HL-60 (cell line): ENCODE measurements around the gene SLC5A4.
A peak's percentile ranks its signal among the peaks of the same experiment; 100 is the strongest.

ENCODE experiments used
- DNase-seq, 2 experiments: peaks; one replicate each; pipeline ENCODE4 v3.0.0-alpha.2; 2010 to 2020; ENCODE audit warnings: low read depth in 1 of 2, low spot score in 1 of 2
- H3K27ac ChIP-seq: fragments of 250-450 bp; sonication (Bioruptor Pico); replicated peaks from 2 replicates; pipeline ENCODE4 v1.5.1; 2020; ENCODE audit warnings: mild to moderate bottlenecking, moderate library complexity
- H3K27me3 ChIP-seq: fragments of 250-450 bp; sonication (Bioruptor Pico); 2 replicates; pipeline ENCODE4 v1.5.1; 2021; ENCODE audit warnings: mild to moderate bottlenecking, moderate library complexity; ENCODE audit not compliant: insufficient read depth, poor library complexity, severe bottlenecking
- H3K4me3 ChIP-seq: replicated peaks from 2 replicates; pipeline ENCODE4 v1.5.1; 2011; ENCODE audit warnings: mild to moderate bottlenecking, control low read depth, low read length; ENCODE audit not compliant: insufficient read depth
- GABPA ChIP-seq: IDR thresholded peaks from 2 replicates; pipeline ENCODE4 v1.6.1; 2012; ENCODE audit warnings: low read depth
- POLR2AphosphoS5 ChIP-seq: IDR thresholded peaks from 2 replicates; pipeline ENCODE4 v1.6.1; 2012; ENCODE audit warnings: low read depth
- SPI1 ChIP-seq: IDR thresholded peaks from 2 replicates; pipeline ENCODE4 v1.6.1; 2012; ENCODE audit warnings: low read depth, mild to moderate bottlenecking, borderline replicate concordance
- TF ChIP-seq, protein P1 (sequence below): IDR thresholded peaks from 2 replicates; pipeline ENCODE4 v1.6.1; 2012; ENCODE audit warnings: low read depth; ENCODE audit not compliant: insufficient replicate concordance
- TF ChIP-seq, protein P2 (sequence below): IDR thresholded peaks from one replicate; pipeline ENCODE4 v1.5.1; 2011; ENCODE audit warnings: low read length, control low read depth, inconsistent platforms; ENCODE audit not compliant: insufficient read depth

Gene SLC5A4

DNA sequence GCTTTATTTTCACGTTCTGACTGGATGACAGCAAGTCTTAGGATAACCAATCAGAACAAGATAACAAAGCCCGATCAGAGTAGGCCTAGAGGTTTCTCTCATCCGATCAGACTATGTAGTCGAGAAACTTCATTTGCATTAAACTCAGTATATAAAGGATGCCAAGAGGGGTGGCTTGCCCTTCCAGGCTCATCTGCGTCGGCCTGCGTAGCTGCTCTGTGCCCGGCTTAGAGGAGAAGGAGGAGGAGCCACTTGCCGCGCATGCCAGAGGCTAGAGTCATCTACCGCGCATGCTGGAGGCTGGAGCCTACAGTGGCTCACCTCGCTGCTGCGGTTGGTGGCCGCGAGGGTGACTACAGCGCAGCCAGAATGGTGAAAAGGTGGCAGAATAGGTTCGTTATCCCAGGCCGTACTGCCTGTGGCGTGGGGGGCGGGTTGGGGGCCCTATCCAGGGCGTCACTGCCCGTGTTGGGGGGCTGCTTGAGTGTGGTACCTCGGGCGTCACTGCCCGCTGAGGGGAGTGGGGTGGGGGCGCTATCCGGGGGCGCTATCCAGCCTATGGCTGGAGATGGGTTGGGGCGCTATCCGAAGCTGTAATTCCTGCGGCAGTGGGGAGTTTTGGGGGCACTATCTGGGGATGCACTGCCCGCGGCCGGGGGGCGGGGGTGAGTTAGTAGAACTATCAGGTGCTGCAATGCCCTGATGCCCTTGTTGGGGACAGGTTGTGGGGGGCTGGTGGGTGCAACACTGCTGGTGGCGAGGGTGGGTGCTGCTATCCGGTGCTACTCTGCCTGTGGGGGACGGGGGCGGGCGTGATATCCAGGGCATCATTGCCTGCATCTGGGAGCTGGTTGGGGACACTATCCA, 50.1 kb downstream of the SLC5A4 start, which contains the start of gene RFPL2:
RFPL2 (minus strand) TSS at position 218 of the 867 bp plus-strand sequence. CDS start 2,622 bp downstream, outside the sequence.
- peak within 1 kb of the TSS; percentile 41 for H3K4me3 ChIP-seq
- DNase-seq, result peak; percentile 40 to 76

DNA sequence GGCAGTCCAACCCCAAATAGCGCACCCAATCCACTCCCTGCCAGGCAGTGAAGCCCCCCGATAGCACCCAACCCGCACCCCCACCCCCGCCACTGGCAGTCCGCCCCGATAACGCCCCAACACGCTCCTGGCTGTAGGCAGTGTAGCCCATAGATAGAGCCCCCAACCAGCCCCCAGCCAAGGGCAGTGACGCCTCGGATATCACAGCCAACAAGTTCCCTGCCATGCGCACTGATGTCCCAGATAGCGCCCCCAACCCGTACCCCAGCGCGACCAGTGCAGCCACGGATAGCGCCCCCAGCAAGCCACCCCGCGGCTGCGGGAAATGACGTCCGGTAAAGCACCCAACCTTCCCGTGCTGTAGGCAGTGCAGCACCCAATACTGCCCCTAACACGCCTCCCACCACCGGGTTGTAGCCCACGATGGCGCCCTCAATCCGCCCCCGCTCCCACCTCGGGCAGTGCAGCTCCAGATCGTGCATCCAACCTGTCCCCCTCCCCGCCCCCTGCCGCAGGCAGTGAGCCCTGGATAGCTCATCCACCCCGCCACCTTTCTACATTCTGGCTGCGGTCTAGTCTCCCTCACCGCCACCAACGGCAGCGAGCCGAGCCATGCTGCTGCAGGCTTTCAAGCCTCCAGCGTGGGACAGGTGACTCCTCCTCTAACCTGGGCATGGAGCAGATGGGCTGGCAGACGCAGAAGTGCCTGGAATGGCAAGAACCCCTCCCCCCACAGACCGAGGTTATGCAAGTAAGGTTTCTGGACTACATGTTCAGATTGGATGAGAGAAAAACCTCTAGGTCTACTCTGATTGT, 50.9 kb downstream of the SLC5A4 start:
- H3K4me3 ChIP-seq, result peak overlapping the region; percentile 41

More for the DNA sequence above, 50.1 kb downstream of the SLC5A4 start, which contains the start of gene RFPL2:
- peaks cover 3% of the 10 kb centered on the region for H3K27me3 ChIP-seq
- TF ChIP-seq SPI1 (no peak), POLR2AphosphoS5 (no peak), GABPA (no peak)
- TF ChIP-seq, protein P1, sequence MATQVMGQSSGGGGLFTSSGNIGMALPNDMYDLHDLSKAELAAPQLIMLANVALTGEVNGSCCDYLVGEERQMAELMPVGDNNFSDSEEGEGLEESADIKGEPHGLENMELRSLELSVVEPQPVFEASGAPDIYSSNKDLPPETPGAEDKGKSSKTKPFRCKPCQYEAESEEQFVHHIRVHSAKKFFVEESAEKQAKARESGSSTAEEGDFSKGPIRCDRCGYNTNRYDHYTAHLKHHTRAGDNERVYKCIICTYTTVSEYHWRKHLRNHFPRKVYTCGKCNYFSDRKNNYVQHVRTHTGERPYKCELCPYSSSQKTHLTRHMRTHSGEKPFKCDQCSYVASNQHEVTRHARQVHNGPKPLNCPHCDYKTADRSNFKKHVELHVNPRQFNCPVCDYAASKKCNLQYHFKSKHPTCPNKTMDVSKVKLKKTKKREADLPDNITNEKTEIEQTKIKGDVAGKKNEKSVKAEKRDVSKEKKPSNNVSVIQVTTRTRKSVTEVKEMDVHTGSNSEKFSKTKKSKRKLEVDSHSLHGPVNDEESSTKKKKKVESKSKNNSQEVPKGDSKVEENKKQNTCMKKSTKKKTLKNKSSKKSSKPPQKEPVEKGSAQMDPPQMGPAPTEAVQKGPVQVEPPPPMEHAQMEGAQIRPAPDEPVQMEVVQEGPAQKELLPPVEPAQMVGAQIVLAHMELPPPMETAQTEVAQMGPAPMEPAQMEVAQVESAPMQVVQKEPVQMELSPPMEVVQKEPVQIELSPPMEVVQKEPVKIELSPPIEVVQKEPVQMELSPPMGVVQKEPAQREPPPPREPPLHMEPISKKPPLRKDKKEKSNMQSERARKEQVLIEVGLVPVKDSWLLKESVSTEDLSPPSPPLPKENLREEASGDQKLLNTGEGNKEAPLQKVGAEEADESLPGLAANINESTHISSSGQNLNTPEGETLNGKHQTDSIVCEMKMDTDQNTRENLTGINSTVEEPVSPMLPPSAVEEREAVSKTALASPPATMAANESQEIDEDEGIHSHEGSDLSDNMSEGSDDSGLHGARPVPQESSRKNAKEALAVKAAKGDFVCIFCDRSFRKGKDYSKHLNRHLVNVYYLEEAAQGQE, result no peak
- TF ChIP-seq, protein P2, sequence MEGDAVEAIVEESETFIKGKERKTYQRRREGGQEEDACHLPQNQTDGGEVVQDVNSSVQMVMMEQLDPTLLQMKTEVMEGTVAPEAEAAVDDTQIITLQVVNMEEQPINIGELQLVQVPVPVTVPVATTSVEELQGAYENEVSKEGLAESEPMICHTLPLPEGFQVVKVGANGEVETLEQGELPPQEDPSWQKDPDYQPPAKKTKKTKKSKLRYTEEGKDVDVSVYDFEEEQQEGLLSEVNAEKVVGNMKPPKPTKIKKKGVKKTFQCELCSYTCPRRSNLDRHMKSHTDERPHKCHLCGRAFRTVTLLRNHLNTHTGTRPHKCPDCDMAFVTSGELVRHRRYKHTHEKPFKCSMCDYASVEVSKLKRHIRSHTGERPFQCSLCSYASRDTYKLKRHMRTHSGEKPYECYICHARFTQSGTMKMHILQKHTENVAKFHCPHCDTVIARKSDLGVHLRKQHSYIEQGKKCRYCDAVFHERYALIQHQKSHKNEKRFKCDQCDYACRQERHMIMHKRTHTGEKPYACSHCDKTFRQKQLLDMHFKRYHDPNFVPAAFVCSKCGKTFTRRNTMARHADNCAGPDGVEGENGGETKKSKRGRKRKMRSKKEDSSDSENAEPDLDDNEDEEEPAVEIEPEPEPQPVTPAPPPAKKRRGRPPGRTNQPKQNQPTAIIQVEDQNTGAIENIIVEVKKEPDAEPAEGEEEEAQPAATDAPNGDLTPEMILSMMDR, result no peak
- peak within 1 kb of the TSS; percentile 9; the same call in 1 of the 2 replicates for H3K27ac ChIP-seq

More for the DNA sequence above, 50.9 kb downstream of the SLC5A4 start:
- TF ChIP-seq, protein P2, result peak; percentile 15
- TF ChIP-seq, protein P1, result no peak
- peak; percentile 61 for TF ChIP-seq GABPA
- Histone ChIP-seq H3K27me3 (peaks cover 3% of the 10 kb centered on the region), H3K27ac (peak overlapping the region; percentile 9; the same call in 1 of the 2 replicates)
- DNase-seq, result peak; percentile 33 to 49
